ENCODE measurements around the gene GSDME. TPM values are rescaled to one million over a fixed set of nuclear protein-coding genes. Genes with fewer than 3 reads are reported as not detected.

GSDME gene
- total RNA-seq, 4 donors from 2014 or later = 0.87 to 16.3 (median 10.4) TPM

GRCh38 chr7:24698531-24699266 lies 58.6 kb downstream of the GSDME start:
- WGBS, 2 donors = 81 to 85% methylated on average over 7 of the region's 7 CpGs
- no peak overlapping the region for H3K4me3 ChIP-seq
- no peak for DNase-seq
- H3K27me3 ChIP-seq = no peaks in the 10 kb centered on the region
- no peaks in the 10 kb centered on the region for H3K4me1 ChIP-seq
- no peaks in the 10 kb centered on the region for H3K9me3 ChIP-seq
- H3K36me3 ChIP-seq = no peaks in the 10 kb centered on the region
- no peak for TF ChIP-seq POLR2A (IDR thresholded peaks at IDR 0.05)
- TF ChIP-seq CTCF (IDR thresholded peaks at IDR 0.05) = no peak
- no peak overlapping the region for H3K27ac ChIP-seq
- intact Hi-C loops (cut with DNase I) = no loop called here

GRCh38 chr7:24697416-24697815 lies 59.8 kb downstream of the GSDME start:
- Histone ChIP-seq H3K27me3 (no peaks in the 10 kb centered on the region), H3K9me3 (no peaks in the 10 kb centered on the region), H3K4me1 (no peaks in the 10 kb centered on the region), H3K27ac (no peak overlapping the region), H3K36me3 (no peaks in the 10 kb centered on the region), H3K4me3 (no peak overlapping the region)
- intact Hi-C loops (cut with DNase I) = no loop called here
- DNase-seq = no peak
- TF ChIP-seq CTCF (IDR thresholded peaks at IDR 0.05) = no peak
- no peak for TF ChIP-seq POLR2A (IDR thresholded peaks at IDR 0.05)
- 85 to 96% methylated on average over 4 of the region's 4 CpGs for WGBS, 2 donors

DNA sequence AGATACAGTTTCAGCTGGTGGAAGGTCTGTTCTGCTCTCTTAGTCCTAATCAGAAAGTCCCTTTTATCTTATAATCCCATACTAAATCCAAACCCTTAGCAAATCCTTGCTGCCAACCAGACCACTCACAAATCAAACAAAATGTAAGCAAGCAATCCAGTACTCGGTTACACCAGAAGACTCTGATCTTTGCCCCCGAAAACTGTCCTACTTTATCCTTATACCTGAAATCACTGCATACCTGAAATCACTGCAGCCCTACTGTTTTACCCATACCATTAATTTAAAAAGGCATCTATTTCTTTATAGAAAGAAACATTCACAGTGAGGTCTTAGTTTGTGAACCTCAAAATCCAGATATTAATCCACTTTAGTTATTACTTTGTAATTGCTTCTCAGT lies 64.7 kb downstream of the GSDME start:
- Histone ChIP-seq H3K27ac (no peak overlapping the region), H3K9me3 (no peaks in the 10 kb centered on the region), H3K27me3 (no peaks in the 10 kb centered on the region), H3K4me3 (no peak overlapping the region), H3K36me3 (peaks cover 0 to 6% (median 0%) of the 10 kb centered on the region in 3 donors), H3K4me1 (no peaks in the 10 kb centered on the region)
- intact Hi-C loops (cut with DNase I) = no loop called here
- TF ChIP-seq POLR2A (IDR thresholded peaks at IDR 0.05) (no peak), CTCF (IDR thresholded peaks at IDR 0.05) (no peak)
- WGBS, 2 donors = 81 to 85% methylated on average over 2 of the region's 2 CpGs
- DNase-seq = no peak

- H3K9me3 ChIP-seq = no peaks in the 10 kb centered on the region
- no peak for TF ChIP-seq CTCF (IDR thresholded peaks at IDR 0.05)
- TF ChIP-seq POLR2A (IDR thresholded peaks at IDR 0.05) = no peak
- no peaks in the 10 kb centered on the region for H3K27me3 ChIP-seq
- no peaks in the 10 kb centered on the region for H3K4me1 ChIP-seq
- no peak for DNase-seq
- peaks cover 0 to 6% (median 0%) of the 10 kb centered on the region in 3 donors for H3K36me3 ChIP-seq
- WGBS, 2 donors = 80 to 82% methylated on average over 4 of the region's 4 CpGs
- H3K27ac ChIP-seq = no peak overlapping the region
- no peak overlapping the region for H3K4me3 ChIP-seq
- intact Hi-C loops (cut with DNase I) = no loop called here
Measured at GRCh38 chr7:24690251-24690650, 67.0 kb downstream of the GSDME start.

GRCh38 chr7:24685708-24686107 lies 71.6 kb downstream of the GSDME start:
- Histone ChIP-seq H3K9me3 (no peaks in the 10 kb centered on the region), H3K36me3 (peaks cover 0 to 6% (median 0%) of the 10 kb centered on the region in 3 donors), H3K4me3 (no peak overlapping the region), H3K27ac (no peak overlapping the region), H3K4me1 (no peaks in the 10 kb centered on the region), H3K27me3 (no peaks in the 10 kb centered on the region)
- intact Hi-C loops (cut with DNase I) = no loop called here
- TF ChIP-seq CTCF (IDR thresholded peaks at IDR 0.05) = no peak
- no peak for TF ChIP-seq POLR2A (IDR thresholded peaks at IDR 0.05)
- WGBS, 2 donors = 90 to 100% methylated on average over 1 of the region's 1 CpG
- no peak for DNase-seq
